Bronchial epithelial cell (primary cell): Measurements from ENCODE around the gene SMAD7. TPM values are rescaled to one million over a fixed set of nuclear protein-coding genes. Genes with fewer than 3 reads are reported as not detected.

ENCODE experiments used
- DNase-seq: peaks from one replicate; pipeline ENCODE4 v3.0.0-alpha.2; 2010; ENCODE audit warnings: low read depth
- FAIRE-seq: peaks from 2 replicates; lab custom pipeline; 2011; peaks lifted over from hg19 to GRCh38; lab: Jason Lieb, UNC
- H3K27me3 ChIP-seq: 2 replicates; pipeline ENCODE4 v1.5.1; 2011; ENCODE audit warnings: low read length; ENCODE audit not compliant: control insufficient read depth, insufficient read depth
- H3K36me3 ChIP-seq: 2 replicates; pipeline ENCODE4 v1.5.1; 2011; ENCODE audit warnings: low read length; ENCODE audit not compliant: control insufficient read depth, insufficient read depth
- H3K4me3 ChIP-seq: 2 replicates; pipeline ENCODE4 v1.5.1; 2011; ENCODE audit warnings: mild to moderate bottlenecking, low read depth, low read length, control low read depth
- total RNA-seq: library from RNA; depleted of rRNA; stranded (reverse); fragments of >200 nt; gene quantifications from 2 replicates; pipeline ENCODE4 v1.2.1, GENCODE V29; 2014
- TF ChIP-seq, protein P1 (sequence below): IDR thresholded peaks from 2 replicates; pipeline ENCODE4 v1.5.1; 2011; ENCODE audit warnings: mild to moderate bottlenecking, moderate library complexity, low read length, control low read depth, inconsistent platforms; ENCODE audit not compliant: insufficient read depth, severe bottlenecking

SMAD7 gene
- total RNA-seq, 1 donor from 2014 or later = 19.2 TPM

DNA sequence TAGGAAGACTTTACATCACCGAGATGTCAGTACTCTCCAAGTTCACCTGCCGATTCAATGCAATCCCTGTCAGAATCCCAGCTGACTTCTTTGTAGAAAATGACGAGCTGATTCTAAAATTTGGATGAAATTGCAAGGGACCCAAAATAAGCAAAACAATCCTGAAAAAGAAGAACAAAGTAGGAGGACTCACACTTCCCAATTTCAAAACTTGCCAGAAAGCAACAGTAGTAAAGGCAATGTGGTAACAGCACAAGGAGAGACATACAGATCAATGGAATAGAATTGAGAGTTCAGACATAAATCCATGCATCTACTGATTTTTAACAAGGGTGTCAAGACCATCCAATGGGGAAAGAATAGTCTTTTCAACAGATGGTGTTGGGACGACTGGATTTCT is 52.2 kb downstream of the SMAD7 start:
- Histone ChIP-seq H3K36me3 (no peaks in the 10 kb centered on the region), H3K27me3 (no peaks in the 10 kb centered on the region), H3K4me3 (no peak overlapping the region)
- TF ChIP-seq, protein P1, sequence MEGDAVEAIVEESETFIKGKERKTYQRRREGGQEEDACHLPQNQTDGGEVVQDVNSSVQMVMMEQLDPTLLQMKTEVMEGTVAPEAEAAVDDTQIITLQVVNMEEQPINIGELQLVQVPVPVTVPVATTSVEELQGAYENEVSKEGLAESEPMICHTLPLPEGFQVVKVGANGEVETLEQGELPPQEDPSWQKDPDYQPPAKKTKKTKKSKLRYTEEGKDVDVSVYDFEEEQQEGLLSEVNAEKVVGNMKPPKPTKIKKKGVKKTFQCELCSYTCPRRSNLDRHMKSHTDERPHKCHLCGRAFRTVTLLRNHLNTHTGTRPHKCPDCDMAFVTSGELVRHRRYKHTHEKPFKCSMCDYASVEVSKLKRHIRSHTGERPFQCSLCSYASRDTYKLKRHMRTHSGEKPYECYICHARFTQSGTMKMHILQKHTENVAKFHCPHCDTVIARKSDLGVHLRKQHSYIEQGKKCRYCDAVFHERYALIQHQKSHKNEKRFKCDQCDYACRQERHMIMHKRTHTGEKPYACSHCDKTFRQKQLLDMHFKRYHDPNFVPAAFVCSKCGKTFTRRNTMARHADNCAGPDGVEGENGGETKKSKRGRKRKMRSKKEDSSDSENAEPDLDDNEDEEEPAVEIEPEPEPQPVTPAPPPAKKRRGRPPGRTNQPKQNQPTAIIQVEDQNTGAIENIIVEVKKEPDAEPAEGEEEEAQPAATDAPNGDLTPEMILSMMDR = no peak
- DNase-seq (no peak), FAIRE-seq (no peak)

DNA sequence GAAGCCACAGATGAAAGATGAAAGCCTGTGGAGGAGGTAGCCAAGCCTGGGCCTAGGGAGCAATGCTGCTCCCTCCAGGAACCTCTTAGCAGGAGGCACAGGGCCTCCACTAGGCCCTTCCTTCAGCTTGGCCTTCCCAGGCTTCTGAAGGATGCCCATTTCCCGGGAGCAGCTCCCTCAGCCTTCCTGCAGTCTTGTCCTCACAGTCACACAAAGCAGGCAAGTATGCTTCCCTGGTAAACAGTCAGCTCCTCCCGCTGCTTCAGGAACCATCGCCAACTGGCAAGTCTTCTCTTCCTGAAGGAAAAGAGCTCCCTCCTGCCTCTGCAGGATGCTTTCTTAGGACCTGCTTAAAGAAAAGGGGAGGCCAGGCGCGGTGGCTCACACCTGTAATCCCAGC is 53.2 kb downstream of the SMAD7 start:
- Histone ChIP-seq H3K27me3 (no peaks in the 10 kb centered on the region), H3K4me3 (no peak overlapping the region), H3K36me3 (no peaks in the 10 kb centered on the region)
- no peak for DNase-seq
- TF ChIP-seq, protein P1 = no peak
- no peak for FAIRE-seq

DNA sequence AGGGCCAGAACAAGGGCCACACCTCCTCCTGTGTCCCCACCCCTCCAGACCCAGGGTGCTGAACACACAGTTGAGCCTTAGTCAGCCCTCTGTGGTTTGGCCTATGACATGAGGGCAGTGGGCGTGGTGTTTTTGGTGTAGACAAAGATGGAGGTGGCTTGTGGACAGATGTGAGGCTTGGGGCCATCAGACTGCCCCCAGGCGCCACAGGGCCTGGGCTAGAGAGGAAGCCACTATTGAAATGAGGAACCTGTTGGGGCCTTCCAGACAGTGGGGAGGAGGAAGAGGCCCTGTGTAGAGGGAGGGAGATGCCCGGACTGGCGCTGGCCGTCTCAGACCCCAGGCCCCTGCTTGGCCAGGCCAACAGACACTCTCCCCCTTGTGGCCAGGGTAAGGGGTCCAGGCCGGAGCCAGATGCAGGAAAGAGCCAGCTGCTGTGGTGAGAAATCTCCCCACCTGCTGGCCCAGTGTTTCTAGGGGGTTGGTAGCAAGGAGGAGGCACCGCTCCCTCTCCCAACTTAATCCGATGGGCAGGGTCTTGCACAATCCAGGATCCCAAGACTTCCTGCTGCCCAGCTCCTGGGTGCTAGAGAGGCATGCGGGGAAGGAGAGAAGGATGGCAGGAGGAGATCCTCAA is 53.8 kb downstream of the SMAD7 start:
- H3K36me3 ChIP-seq = no peaks in the 10 kb centered on the region
- DNase-seq (no peak), FAIRE-seq (no peak)
- H3K4me3 ChIP-seq = no peak overlapping the region
- no peaks in the 10 kb centered on the region for H3K27me3 ChIP-seq
- TF ChIP-seq, protein P1 = no peak

DNA sequence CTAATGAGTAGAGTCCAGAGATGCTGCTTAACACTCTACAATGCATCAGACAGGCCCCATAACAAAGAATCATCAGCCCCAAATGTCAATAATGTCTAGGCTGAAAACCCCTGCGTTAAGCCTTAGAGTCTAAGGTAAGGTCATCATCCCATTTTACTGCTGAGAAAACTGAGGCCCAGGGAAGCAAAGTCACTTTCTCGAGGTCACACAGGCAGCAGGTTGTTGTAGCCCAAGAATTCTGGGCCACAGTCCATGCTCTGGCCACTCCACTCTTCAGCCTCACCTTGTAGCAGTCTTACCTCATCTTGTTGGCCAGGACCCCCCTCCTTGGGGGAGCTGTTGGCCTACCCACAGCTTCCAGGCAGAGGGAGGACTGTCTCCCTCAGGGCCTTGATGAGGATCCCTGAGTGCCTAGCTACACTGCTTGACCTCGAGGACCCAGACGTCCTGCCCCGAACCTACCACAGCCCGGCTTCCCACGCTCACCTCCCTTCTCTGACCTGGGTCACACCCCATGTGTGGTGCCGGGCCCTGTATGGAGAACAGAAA is 54.4 kb downstream of the SMAD7 start:
- Histone ChIP-seq H3K27me3 (no peaks in the 10 kb centered on the region), H3K4me3 (no peak overlapping the region), H3K36me3 (no peaks in the 10 kb centered on the region)
- FAIRE-seq = no peak
- TF ChIP-seq, protein P1 = no peak
- DNase-seq = no peak

DNA sequence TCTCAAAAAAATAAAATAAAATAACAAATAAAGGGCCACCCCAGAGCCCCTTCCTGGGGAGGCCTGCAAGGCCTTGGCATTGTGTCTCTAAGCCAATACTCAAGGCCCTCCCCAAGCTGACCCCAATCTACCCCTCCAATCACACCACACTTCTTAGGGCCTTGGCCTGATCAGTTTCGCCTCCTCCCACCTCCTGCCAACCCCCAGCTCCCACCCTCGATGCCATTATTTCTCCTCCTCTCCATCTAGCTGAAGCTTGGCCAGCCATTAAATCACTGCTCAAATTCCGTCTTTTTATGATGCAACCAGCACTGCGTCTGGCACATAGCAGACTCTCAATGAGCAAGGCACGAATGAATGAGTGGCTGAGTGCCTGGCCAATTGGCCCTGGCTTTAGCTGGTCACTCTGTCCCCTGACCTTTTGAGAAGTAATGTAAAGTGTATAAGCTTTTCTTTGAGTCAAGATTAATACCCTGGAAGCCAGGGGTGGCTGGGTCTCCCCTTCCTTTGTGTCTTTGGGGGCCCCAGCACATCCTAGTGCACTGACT is 55.9 kb downstream of the SMAD7 start:
- Histone ChIP-seq H3K4me3 (no peak overlapping the region), H3K27me3 (no peaks in the 10 kb centered on the region), H3K36me3 (no peaks in the 10 kb centered on the region)
- TF ChIP-seq, protein P1 = no peak
- FAIRE-seq = no peak
- no peak for DNase-seq
